ENCODE results near the gene C17orf78.

DNA sequence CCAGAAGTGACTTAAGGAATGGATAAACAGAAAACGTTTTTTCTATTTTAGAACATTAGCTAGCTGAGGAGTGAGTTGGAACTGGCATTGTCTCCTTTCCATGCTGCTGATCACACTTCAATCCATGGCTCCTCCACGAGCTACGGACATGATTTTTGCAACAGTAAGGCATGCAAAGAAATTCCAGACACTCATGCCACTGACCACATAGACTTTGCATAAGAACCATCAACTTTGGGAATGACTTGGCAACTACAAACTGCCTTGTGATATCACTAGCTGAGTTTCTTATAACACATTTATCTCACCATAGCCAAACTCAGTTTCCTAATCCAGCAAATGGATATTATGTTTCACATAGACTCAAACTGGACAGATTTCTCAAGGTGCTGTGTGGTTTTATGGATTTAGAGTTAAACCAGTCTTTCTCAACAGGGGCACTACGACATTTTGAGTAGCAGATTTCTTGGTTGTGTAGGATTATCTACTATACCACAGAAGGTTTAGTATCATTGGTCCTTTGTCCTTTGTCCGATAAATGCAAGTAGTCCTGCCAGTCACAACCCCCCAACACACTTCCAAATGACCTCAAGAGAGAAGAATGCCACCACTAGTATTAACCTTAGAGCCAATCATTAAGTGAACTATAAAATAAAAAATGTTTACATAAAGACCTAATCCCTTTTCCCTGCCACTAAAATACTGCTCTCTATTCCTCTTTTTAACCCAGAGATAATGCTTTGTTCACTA is 48.3 kb upstream of the C17orf78 start:
- TF ChIP-seq POLR2A (IDR thresholded peaks at IDR 0.05; ENCODE audit: low read length) = no peak
- TF ChIP-seq GATA1 (IDR thresholded peaks at IDR 0.05; ENCODE audit: low read depth, low read length) = no peak
